HG02884 (cell line): ENCODE measurements around the gene USP16.
"Not testable (repeated sequence)": the region's sequence is repeated elsewhere in the genome, so short reads cannot be mapped to it uniquely, and the experiment has no call there.

Source experiments
- ATAC-seq: cut with Tn5 transposase; IDR thresholded peaks from one replicate; pipeline ENCODE4 v1.9.1; 2021; ENCODE audit warnings: mild to moderate bottlenecking, moderate library complexity; ENCODE audit not compliant: unreplicated experiment

The USP16 gene

DNA sequence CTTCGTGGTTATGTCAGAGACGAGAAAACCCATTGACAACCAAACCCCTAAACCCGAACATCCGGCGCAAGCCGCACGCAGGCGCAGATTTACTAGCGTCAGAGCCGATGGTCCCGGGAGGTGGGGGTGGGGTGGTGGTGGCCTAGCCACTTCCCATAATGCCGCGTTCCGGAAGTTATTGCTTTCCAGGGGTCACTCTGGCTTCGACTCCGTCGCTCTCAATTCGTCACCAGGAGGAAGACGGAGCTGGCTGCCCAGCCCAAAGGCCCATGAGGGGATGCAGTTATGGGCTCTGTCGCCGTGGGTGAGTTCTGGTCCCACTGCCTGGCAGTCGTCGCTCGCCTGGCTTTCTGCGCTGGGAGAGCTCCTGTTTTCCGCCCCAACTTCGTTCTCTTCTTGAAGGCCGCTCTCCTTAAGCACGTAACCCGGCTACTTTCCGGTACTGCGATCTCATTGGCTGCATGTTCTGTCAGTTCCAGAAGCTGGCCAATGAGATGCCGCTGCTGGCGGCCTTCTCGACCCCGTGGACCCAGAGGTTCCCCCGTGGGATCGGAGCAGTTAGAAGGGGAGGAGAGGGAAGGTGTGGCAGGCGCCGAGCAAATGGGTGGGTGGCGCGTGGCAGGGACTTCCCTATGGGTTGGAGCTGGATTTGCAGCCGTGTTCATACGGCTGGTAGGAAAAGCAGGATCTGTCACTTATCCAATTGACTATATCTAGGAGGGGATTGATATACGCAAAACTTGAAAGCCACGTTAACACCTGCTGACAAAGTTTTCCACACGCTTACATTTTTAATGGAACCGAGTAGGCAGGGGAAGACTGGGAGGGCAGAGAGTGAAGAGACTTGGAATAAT, at the start of gene USP16:
Gene USP16 (plus strand): TSS at position 195 of the 854 bp plus-strand sequence. CDS start 3,246 bp downstream, outside the sequence.
- ATAC-seq, result peak; percentile 98

DNA sequence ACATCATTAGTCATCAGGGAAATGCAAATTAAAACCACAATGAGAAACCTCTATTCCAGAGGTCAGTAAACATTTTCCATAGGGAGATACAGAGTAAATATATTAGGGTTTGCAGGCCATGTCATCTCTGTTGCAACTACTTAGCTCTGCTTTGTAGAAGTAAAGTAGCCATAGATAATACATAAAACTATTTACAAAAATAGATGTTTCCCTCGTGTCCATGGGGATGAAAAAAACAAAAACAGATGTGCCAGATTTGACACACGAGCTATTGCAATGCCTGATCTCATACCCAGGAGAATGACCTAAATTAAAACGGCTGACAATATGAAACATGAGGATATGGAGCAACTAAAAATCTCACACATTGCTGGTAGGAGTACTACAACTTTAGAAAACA, 49.1 kb upstream of the USP16 start:
- no peak for ATAC-seq

DNA sequence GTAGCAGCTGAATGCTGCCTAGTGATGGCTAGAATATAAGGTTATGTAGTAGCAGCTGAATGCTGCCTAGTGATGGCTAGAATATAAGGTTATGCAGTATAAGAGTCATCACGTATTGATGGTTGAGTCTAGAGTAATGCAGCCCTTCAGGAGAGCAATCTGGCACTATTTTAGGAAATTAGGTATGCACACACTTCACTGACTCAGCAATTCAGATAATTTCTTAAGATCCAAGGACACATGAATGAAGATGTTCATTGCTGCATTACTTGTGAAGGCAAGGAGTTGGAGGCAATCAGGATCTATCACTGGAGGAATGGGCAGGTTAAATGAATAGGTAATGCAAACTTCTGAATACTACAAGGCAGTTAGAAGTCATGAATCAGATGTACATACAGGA, 45.4 kb upstream of the USP16 start:
- no peak for ATAC-seq

DNA sequence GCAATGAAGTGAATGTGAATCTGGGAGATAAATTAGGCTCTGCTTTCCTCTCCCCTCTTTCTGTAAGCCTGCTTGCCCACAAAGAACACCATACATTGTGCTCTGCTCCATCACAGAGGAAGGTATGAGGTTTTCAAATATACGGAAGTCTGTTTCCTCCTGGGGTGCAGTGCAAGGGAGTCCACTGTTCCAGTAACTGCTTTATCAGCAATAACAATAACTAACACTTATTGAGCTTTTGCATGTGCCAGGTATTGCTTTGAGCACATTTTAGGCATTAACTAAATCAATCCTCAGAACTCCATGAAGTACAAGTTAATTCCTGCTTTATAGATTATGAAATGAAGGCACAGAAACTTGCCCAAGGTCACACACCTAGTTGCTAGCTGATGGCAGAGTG, 41.8 kb upstream of the USP16 start:
- ATAC-seq, result no peak

DNA sequence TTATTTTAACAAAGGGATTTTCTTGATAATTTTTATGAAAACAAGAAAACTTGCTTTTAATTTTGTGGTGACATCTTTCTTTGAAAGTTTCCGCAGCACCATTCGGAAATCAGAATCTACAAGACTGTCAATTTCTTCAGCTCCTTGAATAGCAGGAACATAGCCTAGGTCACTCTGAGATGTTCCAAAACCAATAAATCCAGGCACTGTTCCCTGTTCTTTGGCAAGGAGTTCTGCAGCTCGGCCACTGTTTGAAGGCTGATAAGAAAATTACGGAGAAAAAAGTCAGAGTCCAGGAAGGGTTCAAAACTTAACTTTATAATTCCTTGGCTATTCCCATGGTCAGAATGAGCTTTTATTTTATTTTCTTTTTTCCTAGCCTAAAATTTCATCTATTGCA, 37.8 kb upstream of the USP16 start:
- no peak for ATAC-seq

DNA sequence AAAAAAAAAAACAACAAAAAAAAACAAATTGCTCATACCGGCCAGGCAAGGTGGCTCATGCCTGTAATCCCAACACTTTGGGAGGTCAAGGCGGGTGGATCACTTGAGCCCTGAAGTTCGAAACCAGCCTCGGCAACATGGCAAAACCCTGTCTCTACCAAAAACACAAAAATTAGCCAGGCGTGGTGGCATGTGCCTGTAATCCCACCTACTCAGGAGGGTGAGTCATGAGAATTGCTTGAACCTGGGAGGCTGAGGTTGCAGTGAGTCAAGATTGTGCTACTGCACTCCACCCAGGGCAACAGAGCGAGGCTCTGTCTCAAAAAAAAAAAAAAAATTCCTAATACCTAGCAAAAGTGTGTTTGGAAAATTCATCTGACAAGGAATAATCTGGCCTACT, 36.3 kb upstream of the USP16 start:
- not testable (repeated sequence) for ATAC-seq

DNA sequence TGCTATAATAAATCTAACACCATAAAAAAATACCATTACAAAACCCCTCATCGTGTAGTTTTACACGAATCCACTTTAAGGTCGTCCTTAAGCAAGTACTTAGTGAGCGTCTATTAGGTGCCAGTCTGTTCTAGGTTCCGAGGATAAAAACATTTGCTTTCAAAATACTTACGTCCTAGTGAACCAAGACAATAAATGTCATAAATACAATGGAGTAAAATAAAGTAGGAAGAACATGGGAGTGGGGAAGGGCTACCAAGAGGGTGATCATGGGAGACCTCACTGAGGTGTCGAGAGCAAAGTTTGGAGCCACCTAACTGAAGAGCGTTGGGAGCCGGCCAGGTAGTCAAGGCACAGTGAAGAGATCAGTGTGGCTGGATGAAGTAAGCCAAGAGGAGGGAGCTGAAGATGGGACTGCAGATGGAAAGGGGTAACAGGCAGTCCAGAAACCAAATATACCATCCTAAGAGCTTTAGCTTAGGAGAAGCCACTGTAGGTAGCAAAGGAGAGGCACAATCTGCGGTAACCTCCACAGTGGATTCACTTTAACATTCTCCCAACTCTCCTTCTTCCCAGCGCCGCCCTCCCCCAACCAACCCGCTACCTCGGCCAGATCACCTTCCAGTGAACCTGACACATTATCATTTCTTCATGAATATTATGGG, 32.5 kb upstream of the USP16 start:
- peak; percentile 4 for ATAC-seq

DNA sequence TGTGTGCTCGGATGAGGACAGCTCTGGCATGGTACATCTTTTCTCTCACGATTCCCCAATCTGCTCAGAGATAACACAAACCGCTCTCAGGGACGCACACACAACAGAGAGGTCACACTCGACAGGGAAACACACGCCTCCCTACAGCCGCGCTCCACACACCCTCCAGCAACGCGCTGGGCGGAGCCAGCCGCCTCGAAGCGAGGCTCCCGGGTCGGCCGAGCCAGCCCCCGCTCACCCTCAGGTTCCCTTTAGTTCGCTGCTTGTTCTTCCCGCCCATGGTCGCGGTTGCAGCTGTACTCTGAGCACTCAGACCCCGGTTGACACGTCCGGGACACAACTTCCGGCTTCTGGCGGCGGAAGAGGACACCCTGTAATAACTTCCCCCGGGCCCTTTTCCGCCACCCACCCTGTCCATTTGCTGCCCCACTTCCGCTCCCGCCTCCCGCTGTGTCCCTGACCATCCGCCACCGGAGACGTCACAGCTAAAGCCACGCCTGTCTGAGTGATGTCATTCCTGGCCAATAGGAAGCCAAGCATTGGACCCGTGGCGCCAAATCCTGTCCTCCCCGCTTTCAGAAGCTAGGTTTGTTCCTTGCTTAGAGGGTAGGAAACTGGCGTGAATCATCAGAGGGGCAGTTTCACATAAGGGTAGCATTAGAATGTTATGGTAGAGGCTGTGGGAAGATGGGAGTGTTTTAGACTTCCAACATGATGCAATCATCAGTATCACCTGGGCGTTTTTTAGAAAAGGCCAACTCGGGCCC, 31.8 kb upstream of the USP16 start, which contains the start of gene LTN1:
Gene LTN1 (minus strand): TSS at position 352 of the 767 bp plus-strand sequence. CDS start 72 bp downstream, at position 280.
- ATAC-seq, result peak; percentile 95

DNA sequence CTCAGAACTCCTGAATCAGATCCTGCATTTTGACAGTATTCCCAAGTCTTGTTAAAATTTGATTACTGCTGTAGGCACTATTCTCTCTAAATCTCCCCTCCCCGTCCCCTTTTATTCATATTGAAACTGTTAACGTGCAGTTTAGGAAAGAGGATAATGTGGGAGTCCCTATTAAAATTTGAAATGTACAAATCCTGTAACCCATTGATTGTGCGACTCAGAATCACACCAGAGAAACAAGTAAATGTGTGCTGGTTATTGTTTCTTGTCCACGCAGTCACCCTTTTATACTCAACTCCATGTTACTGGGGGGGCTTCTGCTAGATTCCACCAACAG, 31.2 kb upstream of the USP16 start:
- ATAC-seq, result no peak

DNA sequence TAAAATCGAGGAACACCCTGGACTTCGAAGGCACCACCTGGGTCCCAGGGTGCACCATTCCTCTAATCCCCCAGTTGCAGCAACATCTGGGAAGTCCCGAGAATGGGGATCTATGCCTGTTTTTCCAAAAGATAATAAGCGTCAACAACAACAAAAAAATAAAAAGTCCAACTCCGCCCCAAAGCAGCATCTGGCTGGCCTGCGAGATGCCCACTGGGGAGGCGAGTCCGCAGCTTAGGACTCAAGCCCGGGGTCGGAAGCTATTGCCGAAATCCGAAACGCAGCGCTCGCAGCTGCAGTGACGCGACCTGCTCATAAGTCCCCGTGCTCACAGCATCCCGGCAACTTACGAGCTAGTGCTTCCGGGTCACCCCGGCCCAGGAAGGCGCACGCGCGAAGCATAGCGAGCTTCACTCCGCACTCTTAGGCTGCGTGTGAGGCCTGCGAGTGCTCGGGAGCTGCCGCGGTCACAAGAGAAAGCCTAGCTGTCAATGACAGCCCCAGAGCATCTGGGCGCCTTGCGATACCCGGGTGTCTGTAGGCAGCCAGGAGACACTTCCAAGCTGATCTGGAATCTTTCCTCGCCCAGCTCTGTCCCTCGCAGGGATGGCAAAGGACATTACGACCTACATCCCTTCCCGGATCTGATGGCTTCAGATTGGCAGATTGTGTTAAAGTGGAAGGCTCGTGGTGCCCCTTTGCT, 21.9 kb upstream of the USP16 start:
- peak; percentile 100 for ATAC-seq

DNA sequence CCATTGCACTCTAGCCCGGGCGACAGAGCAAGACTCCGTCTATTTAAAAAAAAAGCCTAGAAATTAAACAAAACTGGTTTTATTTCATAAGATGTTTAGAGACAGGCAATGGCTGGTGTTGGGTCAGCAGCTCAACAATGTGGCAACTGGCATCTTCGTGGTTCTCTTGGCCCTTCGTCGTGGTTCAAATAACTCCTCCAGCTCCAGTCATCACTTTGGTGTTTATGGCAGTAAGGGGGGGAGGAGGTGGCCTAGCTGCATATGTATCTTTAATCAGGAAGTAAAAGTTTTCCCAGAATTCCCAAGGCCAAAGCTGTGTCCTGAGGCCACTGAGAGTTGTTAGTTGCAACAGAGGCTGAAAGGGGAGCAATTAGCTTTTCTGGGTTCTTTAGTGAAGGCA, 18.8 kb upstream of the USP16 start:
- ATAC-seq, result no peak

DNA sequence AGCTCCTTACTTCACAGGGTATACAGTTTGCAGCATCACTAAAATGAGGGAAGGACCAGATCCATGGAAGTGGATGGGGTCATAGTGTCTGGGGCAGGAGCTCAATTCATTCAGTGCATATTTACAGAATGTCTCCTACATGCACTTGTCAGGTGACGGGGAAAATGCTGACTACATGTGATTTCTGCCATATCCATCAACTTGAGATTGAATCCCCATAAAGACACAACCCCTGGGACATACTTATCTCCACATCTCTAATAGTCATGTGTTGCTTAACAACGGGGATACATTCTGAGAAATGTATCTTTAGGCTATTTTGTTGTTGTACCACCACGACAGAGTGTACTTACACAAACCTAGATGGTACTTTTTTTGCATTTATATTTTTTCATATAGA, 17.3 kb upstream of the USP16 start:
- ATAC-seq, result no peak

DNA sequence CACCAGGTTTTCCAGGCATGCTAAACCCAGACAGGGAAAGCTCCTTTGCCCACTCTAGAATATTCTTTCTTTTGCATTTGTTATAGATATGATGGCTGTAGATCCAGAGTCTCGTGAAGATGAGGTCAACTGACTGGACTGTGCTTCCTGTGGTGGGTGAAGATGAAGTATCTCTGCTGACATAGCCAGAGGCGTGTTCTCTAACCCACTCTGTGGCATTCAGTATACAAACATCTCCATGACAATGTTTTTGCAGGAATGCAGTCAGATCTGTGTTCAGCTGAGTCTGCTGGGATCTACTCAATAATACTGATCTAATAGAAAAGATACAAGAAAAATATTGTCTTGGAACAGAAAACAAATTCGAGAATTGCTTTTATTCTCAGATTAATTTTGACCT, 16.7 kb upstream of the USP16 start:
- ATAC-seq, result no peak

DNA sequence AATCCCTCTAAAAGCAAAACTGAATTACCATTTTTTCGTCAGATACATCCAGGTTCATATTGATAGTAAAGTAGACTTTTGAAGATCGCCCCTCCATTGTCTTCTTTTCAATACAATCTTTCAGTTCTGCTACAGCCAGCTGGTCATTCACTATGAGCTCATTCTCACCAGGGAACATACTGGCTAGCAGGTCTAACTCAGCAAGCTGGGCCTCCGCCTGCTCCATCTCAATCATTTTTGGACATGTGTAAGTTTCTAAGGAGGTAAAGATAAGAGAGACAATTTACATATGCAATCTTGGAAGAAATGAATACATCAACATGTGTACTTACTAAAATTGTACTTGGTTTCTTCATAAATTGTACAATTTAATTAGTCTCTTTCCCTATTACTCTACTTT, 16.1 kb upstream of the USP16 start:
- ATAC-seq, result no peak

DNA sequence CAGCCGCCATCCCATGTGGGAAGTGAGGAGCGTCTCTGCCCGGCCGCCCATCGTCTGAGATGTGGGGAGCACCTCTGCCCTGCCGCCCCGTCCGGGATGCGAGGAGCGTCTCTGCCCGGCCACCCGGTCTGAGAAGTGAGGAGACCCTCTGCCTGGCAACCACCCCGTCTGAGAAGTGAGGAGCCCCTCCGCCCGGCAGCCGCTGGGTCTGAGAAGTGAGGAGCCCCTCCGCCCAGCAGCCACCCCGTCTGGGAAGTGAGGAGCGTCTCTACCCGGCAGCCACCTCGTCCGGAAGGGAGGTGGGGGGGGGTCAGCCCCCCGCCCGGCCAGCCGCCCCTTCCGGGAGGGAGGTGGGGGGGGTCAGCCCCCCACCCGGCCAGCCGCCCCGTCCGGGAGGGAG, 13.2 kb upstream of the USP16 start:
- not testable (repeated sequence) for ATAC-seq

DNA sequence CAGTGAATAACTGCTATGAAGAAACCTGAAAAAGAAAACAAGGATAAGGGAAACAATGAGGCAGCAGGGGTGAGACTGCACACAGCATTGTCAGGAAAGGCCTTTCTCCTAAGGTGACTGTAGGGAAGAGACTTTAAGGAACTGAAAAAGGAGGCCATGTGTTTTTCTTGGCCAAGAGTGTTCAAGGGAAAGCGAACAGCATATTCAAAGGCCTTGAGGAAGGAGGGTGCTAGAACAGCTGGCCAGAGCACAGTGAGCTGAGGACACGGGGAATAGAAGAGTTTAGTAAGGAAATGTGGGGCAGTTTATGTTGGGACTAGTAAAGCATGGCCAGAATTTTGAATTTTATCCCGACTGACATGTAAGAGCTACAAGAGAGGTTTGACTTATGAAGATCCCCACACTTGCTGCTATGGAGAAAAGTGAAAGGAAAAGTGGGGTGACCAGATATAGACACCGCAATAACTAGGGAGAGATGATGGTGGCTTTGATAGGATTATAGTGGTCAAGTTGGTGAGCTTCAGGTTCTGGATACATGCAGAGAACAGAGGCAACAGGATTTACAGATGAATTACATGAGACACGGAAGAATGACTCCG, 6.7 kb upstream of the USP16 start:
- ATAC-seq, result no peak

DNA sequence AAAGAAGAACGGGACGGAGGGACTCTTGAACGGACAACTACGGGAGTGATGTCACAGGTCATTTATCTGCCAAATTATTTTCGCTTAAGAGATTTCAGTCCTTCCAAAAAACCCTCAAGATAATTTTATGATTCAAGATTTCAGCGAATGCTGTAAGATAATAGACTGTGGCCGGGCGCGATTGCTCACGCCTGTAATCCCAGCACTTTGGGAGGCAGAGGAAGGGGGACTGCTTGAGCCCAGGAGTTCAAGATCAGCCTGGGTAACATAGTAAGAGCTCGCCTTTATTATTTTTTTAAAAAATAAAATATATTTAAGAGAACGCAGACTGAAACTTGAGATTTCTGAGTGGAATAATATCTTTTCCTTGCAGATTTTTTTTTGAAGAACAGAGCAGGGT, 5.9 kb upstream of the USP16 start:
- ATAC-seq, result peak; percentile 20

DNA sequence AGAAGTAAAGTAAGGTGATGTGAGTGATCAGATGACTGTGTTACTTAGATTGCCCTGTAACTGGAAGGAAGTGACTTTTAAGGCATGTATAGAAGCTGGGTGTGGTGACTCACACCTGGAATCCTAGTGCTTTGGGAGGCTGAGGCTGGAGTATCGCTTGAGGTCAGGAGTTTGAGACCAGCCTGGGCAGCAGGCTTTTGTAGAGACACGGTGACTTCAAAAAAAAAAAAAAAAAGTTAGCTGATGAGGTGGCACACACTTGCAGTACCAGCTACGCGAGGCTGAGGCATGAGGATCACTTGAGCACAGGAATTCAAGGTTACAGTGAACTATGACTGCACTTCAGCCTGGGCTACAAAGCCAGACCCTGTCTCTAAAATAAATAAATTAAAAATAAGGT, 2.3 kb upstream of the USP16 start:
- no peak for ATAC-seq

DNA sequence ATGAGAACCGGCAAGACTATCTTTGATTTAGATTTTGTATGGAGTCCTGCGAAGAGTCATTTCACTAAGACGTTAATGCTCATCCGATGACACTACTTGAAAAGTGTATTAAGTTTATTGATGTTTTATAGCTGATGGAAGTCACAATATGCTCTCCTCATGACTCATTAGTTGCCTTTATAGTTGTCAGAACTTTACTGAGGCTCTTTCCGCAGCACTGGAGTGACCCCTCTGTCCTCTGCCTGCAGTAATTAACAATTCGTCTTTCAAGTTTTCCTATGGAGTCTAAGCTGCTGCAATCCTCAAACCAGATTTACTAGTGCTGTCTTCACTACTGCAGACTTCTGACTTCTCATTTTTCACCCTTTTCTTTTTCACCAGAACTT, 853 bp downstream of the USP16 start:
- no peak for ATAC-seq

DNA sequence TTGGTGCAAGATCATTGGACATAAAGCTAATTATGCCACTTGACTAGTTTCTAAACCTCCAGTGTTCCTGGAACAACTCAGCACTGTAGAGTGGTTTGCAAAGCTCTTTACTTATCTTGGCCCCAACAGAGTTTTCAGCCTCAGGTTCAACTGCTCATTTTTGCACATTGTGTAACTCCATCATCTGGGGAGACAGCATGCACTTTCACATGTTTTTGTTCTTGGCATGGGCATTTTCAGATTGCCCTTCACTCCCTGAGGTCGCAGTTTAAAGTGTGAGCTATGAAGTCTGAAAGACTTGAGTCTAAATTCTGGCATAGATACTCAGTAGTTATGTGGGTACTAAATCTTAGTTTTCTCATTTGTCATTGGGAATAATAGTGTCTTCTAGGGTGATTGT, 5.1 kb downstream of the USP16 start:
- ATAC-seq, result no peak

DNA sequence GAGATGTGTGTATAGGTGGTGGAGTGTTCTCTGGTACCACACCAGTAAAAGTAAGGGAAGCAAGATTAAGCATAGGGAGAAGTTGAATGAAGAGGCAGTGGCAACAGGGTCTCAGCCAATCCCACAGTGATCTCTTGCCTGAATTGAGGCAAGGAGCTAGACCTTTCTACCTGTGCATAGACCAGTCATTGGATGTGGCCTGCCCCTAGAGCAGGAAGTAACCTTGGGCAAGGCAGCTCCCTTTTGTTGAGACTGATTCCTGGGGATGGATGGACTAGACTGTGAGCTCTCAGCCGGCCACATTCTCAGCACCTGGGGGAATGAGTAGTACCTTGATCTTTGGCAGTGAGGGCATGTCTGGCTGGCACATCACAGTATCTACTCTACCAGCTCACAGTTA, 6.4 kb downstream of the USP16 start:
- no peak for ATAC-seq
